MM.1S (cell line): Measurements from ENCODE around the gene RBBP8.

ENCODE experiments used
- CTCF ChIP-seq: fragments of 300-600 bp; sonication (generic); IDR thresholded peaks from 2 replicates; pipeline ENCODE4 v1.5.1; 2016; ENCODE audit warnings: antibody characterized with exemption, low read length, mixed read lengths
- EZH2 ChIP-seq: fragments of 300-600 bp; sonication (generic); optimal IDR thresholded peaks from 2 replicates; pipeline ENCODE3; 2017; ENCODE audit warnings: low read depth, mild to moderate bottlenecking, antibody characterized with exemption, low read length, mixed read lengths

- no peak for TF ChIP-seq CTCF
- TF ChIP-seq EZH2 = no peak
Observed at GRCh38 chr18:22964116-22964515, 31.0 kb downstream of the RBBP8 start.
